Measurements from ENCODE around the gene BTBD17. TPM values are rescaled to one million over a fixed set of nuclear protein-coding genes. Genes with fewer than 3 reads are reported as not detected.

The BTBD17 gene
- polyA plus RNA-seq, 2 donors = not detected

DNA sequence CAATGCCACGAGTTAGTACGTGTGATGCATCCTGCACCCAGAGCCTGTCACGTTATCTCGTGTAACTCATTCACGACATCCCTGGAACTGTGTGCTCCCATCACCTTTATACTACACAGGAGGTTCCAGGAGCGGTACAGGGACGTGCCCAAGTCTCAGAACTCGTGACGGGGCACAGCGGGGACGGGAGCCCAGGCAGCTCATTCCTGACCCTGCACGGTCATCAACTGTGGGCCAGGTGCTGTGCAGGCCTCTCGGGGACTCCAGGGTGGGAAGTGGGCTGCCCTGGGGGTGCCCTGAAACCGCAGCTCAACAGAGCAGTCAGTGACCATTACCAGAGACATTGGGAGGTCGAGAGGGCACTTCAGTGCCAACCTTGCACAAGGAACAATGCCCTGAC lies 46.8 kb downstream of the BTBD17 start:
- WGBS, 2 donors = 76 to 81% methylated on average over 15 of the region's 15 CpGs
- Histone ChIP-seq H3K27me3 (ENCODE audit: control insufficient read depth in 1 of 2, insufficient read depth in 2 of 2, low read length in 2 of 2) (peaks cover 0 to 2% of the 10 kb centered on the region in 2 donors), H3K9me3 (ENCODE audit: control insufficient read depth in 2 of 2, insufficient read depth in 1 of 2, low read depth in 1 of 2, low read length in 1 of 2) (peaks cover 0 to 6% of the 10 kb centered on the region in 2 donors), H3K36me3 (ENCODE audit: control insufficient read depth in 2 of 2, insufficient read depth in 2 of 2, low read length in 1 of 2) (no peaks in the 10 kb centered on the region), H3K27ac (ENCODE audit: low read depth in 2 of 2, low read length in 1 of 2) (no peak overlapping the region), H3K4me3 (ENCODE audit: low read depth in 1 of 2, low read length in 2 of 2) (no peak overlapping the region), H3K4me1 (ENCODE audit: control insufficient read depth in 2 of 2, insufficient read depth in 2 of 2, low read length in 1 of 2) (peaks cover 0 to 3% of the 10 kb centered on the region in 2 donors)

DNA sequence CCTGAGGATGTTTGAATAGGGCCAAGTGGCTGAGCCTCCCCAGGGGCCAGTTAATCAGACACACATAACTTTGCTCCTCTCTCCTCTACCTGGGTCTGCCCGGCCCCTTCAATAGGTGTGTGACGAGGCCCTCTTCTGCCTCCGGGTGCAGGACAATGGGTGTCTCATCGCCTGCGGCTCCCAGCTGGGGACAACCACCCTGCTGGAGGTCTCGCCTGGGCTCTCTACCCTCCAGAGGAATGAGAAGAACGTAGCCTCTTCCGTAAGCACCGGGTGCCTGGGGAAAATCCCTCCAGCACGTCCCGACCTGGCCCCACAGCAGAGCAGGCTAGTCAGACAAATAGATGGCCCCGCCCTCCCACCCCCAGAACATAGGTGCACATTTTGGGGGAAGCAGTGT lies 51.8 kb downstream of the BTBD17 start:
- H3K27me3 ChIP-seq (ENCODE audit: control insufficient read depth in 1 of 2, insufficient read depth in 2 of 2, low read length in 2 of 2) = peaks cover 0 to 2% of the 10 kb centered on the region in 2 donors
- no peak overlapping the region for H3K27ac ChIP-seq (ENCODE audit: low read depth in 2 of 2, low read length in 1 of 2)
- H3K36me3 ChIP-seq (ENCODE audit: control insufficient read depth in 2 of 2, insufficient read depth in 2 of 2, low read length in 1 of 2) = no peaks in the 10 kb centered on the region
- no peak overlapping the region for H3K4me3 ChIP-seq (ENCODE audit: low read depth in 1 of 2, low read length in 2 of 2)
- H3K9me3 ChIP-seq (ENCODE audit: control insufficient read depth in 2 of 2, insufficient read depth in 1 of 2, low read depth in 1 of 2, low read length in 1 of 2) = peaks cover 0 to 6% of the 10 kb centered on the region in 2 donors
- 50% methylated on average over 12 of the region's 12 CpGs for WGBS, 2 donors
- no peaks in the 10 kb centered on the region for H3K4me1 ChIP-seq (ENCODE audit: control insufficient read depth in 2 of 2, insufficient read depth in 2 of 2, low read length in 1 of 2)

DNA sequence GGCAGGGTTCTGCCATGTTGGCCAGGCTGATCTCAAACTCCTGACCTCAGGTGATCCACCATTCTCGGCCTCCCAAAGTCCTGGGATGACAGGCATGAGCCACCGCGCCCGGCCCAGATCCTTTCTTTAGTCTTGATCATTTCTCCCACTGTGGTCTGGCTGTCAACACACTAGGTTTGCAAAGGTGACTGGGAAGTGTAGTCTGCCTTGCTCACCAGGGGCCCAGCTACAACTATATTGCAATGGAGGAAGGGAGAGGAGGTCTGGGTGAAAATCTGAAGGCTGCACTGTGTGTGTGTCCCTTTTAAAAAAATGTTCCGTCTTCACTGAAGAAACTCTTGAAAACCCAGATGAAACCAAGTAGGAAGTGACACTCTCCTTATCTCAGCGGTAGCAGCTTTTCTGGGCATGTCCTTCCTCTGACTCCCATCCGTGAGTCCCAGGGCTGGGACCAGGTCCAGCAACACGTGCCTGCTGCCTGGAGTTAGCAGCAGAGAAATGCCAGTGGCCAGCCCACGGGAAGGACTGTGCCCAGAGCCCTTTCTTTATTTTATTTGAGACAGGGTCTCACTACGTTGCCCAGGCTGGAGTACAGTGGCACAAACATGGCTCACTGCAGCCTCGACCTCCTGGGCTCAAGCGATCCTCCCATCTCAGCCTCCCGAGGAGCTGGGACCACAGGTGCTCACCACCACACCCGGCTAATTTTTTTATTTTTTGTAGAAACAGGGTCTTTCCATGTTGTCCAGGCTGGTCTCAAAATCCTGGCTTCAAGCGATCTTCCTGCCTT lies 53.5 kb downstream of the BTBD17 start:
- 63 to 66% methylated on average over 15 of the region's 15 CpGs for WGBS, 2 donors
- no peak overlapping the region for H3K27ac ChIP-seq (ENCODE audit: low read depth in 2 of 2, low read length in 1 of 2)
- H3K4me3 ChIP-seq (ENCODE audit: low read depth in 1 of 2, low read length in 2 of 2) = no peak overlapping the region
- no peaks in the 10 kb centered on the region for H3K4me1 ChIP-seq (ENCODE audit: control insufficient read depth in 2 of 2, insufficient read depth in 2 of 2, low read length in 1 of 2)
- no peaks in the 10 kb centered on the region for H3K36me3 ChIP-seq (ENCODE audit: control insufficient read depth in 2 of 2, insufficient read depth in 2 of 2, low read length in 1 of 2)
- peaks cover 0 to 2% of the 10 kb centered on the region in 2 donors for H3K27me3 ChIP-seq (ENCODE audit: control insufficient read depth in 1 of 2, insufficient read depth in 2 of 2, low read length in 2 of 2)
- H3K9me3 ChIP-seq (ENCODE audit: control insufficient read depth in 2 of 2, insufficient read depth in 1 of 2, low read depth in 1 of 2, low read length in 1 of 2) = peaks cover 0 to 6% of the 10 kb centered on the region in 2 donors

Other genes with a start within 250 kb of the BTBD17 start
- 1,000 to 10,000 TPM; 1,223 to 1,349 TPM for gene RPL38, start 158.2 kb downstream of the BTBD17 start, polyA plus RNA-seq
- under 1 TPM; 0.67 to 0.82 TPM for gene TTYH2, start 148.3 kb downstream of the BTBD17 start, polyA plus RNA-seq
- gene DNAI2, start 87.6 kb downstream of the BTBD17 start, polyA plus RNA-seq = not detected
- under 1 TPM; 0.43 to 0.47 TPM for gene KIF19, start 35.6 kb downstream of the BTBD17 start, polyA plus RNA-seq
- under 1 TPM in 1 of 2 donors, not detected in 1; 0.09 TPM for gene GPR142, start 5.6 kb upstream of the BTBD17 start, polyA plus RNA-seq
- 1 to 10 TPM; 6.7 to 8.8 TPM for gene GPRC5C, start 70.2 kb upstream of the BTBD17 start, polyA plus RNA-seq
- gene CD300A, start 104.8 kb upstream of the BTBD17 start, polyA plus RNA-seq = 1 to 10 TPM; 1.3 to 1.6 TPM
- gene CD300LB, start 169.6 kb upstream of the BTBD17 start, polyA plus RNA-seq = under 1 TPM; 0.06 to 0.11 TPM
- gene CD300C, start 184.2 kb upstream of the BTBD17 start, polyA plus RNA-seq = under 1 TPM; 0.04 to 0.14 TPM
- gene CD300H, start 205.6 kb upstream of the BTBD17 start, polyA plus RNA-seq = not detected
- not detected for gene CD300LD, start 230.4 kb upstream of the BTBD17 start, polyA plus RNA-seq